Brain microvascular endothelial cell (primary cell): Measurements from ENCODE around the gene JAK3.

ENCODE experiments used
- DNase-seq: peaks from one replicate; pipeline ENCODE4 v3.0.0-alpha.2; 2020
- H3K27ac ChIP-seq: fragments of 250-450 bp; sonication (Bioruptor Pico); 2 replicates; pipeline ENCODE4 v1.5.1; 2020; ENCODE audit warnings: mild to moderate bottlenecking, moderate library complexity
- H3K27me3 ChIP-seq: fragments of 250-450 bp; sonication (Bioruptor Pico); replicated peaks from 2 replicates; pipeline ENCODE4 v1.5.1; 2020; ENCODE audit warnings: mild to moderate bottlenecking
- H3K36me3 ChIP-seq: fragments of 250-450 bp; sonication (Bioruptor Pico); replicated peaks from 2 replicates; pipeline ENCODE4 v1.5.1; 2020; ENCODE audit warnings: mild to moderate bottlenecking
- H3K4me3 ChIP-seq: 2 replicates; pipeline ENCODE4 v1.5.1; 2011; ENCODE audit warnings: low read depth, mild to moderate bottlenecking, control low read depth, low read length, moderate library complexity
- CTCF ChIP-seq: IDR thresholded peaks from 2 replicates; pipeline ENCODE4 v1.5.1; 2011; ENCODE audit warnings: low read depth, mild to moderate bottlenecking, moderate library complexity, low read length, control low read depth, inconsistent platforms; ENCODE audit errors: missing control alignments
- in situ Hi-C: cut with HindIII; loops from 2 replicates; pipeline ENCODE4 v1.10.0; 2017; ENCODE audit warnings: low sequenced_read_pairs, low pct_ligation_motif_present

JAK3 gene

DNA sequence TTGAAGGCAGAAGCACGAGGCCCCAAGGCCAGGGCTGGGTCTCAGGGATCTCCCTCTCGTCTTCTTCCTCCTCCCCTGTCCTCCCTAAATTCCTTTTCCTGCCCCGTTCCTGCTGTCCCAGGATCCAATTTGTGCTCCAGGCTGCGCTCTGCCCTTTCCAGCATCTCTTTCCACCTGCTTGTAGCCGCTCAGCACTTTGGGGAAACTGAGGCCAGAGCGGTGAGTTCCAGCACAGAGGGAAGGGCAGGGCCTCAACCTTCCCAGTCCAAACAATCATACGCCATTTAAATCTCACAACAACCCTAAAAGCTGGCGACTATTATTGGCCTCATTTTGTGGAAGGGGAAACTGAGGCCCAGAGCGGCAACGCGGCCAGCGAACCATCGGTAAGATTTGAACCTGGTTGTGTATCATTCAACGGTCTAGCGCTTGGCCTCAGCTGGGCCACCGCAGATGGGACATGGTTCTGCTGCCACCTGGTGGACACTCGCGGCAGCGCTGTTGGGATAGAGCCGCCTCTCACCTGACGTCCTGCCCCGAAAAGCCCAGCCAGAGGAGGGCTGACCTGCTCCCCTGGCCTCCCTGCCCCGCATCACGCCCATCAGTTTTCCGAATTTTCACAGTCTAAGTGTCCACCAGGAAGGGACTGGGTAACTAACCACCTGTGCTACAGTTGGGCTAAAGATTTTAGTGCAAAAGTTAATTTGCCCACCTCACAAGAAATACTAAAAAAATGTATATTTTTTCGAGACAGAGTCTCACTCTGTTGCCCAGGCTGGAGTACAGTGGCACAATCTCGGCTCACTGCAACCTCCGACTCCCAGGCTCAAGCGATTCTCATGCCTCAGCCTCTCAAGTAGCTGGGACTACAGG lies 7.7 kb upstream of the JAK3 start:
- in situ Hi-C loops = no loop called here
- no peak overlapping the region for H3K27ac ChIP-seq
- peak; percentile 51 for DNase-seq
- H3K36me3 ChIP-seq = peaks cover 2% of the 10 kb centered on the region
- no peaks in the 10 kb centered on the region for H3K27me3 ChIP-seq
- peak; percentile 98 for TF ChIP-seq CTCF
- H3K4me3 ChIP-seq = no peak overlapping the region

- Histone ChIP-seq H3K27me3 (no peaks in the 10 kb centered on the region), H3K27ac (no peak overlapping the region), H3K4me3 (no peak overlapping the region), H3K36me3 (no peaks in the 10 kb centered on the region)
- in situ Hi-C loops = no loop called here
- no peak for TF ChIP-seq CTCF
- no peak for DNase-seq
These were observed 6.3 kb upstream of the JAK3 start for GRCh38 chr19:17854061-17854460.

DNA sequence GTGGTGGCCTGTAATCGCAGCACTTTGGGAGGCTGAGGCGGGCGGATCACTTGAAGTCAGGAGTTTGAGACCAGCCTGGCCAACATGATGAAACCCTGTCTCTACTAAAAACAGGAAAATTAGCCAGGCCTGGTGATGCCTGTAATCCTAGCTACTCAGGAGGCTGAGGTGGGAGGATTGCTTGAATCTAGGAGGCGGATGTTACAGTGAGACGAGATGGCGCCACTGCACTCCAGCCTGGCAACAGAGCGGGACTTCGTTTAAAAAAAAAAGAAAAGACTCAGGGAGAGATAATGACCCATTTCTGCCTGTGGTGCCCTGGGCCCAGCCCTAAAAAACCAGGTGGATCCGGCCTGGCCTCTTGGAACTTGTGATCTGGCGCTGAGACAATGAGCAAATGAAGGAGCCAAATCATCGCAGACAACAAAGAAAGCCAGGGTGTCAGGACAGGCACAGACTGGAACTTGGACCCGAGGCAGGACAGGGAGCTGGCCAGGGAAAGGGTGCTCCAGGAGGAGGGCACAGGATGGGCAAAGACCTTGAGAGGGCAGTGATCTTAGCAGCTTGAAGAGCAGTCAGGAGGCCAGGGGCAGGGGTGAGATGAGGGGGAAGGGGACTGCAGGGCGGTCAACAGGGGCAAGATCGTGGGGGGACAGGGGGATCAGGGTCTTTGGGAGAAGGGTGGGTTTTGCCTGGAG lies 962 bp upstream of the JAK3 start:
- TF ChIP-seq CTCF = no peak
- no peaks in the 10 kb centered on the region for H3K27me3 ChIP-seq
- no peak overlapping the region for H3K27ac ChIP-seq
- no peak for DNase-seq
- in situ Hi-C loops = no loop called here
- no peak overlapping the region for H3K4me3 ChIP-seq
- no peaks in the 10 kb centered on the region for H3K36me3 ChIP-seq

GRCh38 chr19:17846146-17846545 lies 1.6 kb downstream of the JAK3 start:
- no peaks in the 10 kb centered on the region for H3K36me3 ChIP-seq
- H3K4me3 ChIP-seq = no peak overlapping the region
- no peak overlapping the region for H3K27ac ChIP-seq
- H3K27me3 ChIP-seq = no peaks in the 10 kb centered on the region
- no peak for TF ChIP-seq CTCF
- DNase-seq = no peak
- in situ Hi-C loops = no loop called here

DNA sequence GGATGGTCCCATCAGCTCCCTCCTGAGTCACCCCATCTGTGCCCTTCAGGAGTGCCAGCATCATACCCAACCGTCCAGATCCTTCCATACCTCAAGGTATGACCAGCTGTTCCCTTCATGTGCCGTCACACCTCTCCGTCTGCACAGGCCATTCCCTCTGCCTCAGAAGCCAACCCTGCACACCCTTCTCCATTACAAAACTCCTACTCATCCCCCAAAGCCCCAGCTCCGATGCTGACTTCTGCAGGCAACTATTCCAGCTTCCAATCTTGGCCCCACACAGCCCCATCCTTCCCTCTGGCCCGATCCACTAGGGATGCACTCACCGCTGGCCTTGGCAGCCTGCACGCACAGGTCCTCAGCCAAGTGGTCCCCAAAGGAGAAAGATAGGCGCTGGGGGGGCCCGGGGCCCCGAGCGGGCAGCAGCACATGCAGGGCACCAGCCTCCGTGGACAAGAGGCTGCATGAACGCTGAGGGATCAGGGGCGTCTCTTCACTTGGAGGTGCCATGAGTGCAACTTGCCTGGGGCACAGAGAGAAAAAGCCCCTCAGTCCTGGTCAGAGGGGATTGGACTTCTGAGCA lies 3.8 kb downstream of the JAK3 start:
- TF ChIP-seq CTCF = no peak
- in situ Hi-C loops = no loop called here
- no peaks in the 10 kb centered on the region for H3K36me3 ChIP-seq
- H3K27ac ChIP-seq = no peak overlapping the region
- H3K4me3 ChIP-seq = no peak overlapping the region
- no peaks in the 10 kb centered on the region for H3K27me3 ChIP-seq
- no peak for DNase-seq
